Natural killer cell treated with Interleukin-12 subunit alpha and Interleukin-12 subunit beta and Interleukin-15 and Interleukin-18, amount 100 ng/mL, for 72 hours (primary cell): ENCODE results near the gene ZDHHC12. TPM values are rescaled to one million over a fixed set of nuclear protein-coding genes. Genes with fewer than 3 reads are reported as not detected.

ENCODE experiments used
- ATAC-seq, 2 donors: fragments of 150-1000 bp; cut with Tn5 transposase in 1 of 2; sonication (Bioruptor Pico), chemical (Tn5 transposase) in 1 of 2; 2 replicates each; pipeline ENCODE4 v1.10.0; 2021
- DNase-seq: peaks from one replicate; pipeline ENCODE4 v3.0.0; 2022; ENCODE audit warnings: low spot score
- H3K27ac Mint-ChIP-seq, 2 donors: 1 replicate in 1 of 2; 2 replicates in 1 of 2; pipeline ENCODE4 v1.8.0; 2022; ENCODE audit warnings: mixed read lengths in 2 of 2, mild to moderate bottlenecking in 1 of 2, moderate library complexity in 1 of 2
- H3K27me3 Mint-ChIP-seq, 2 donors: 1 replicate in 1 of 2; 2 replicates in 1 of 2; pipeline ENCODE4 v1.8.0; 2022; ENCODE audit warnings: mixed read lengths in 2 of 2
- H3K36me3 Mint-ChIP-seq: one replicate; pipeline ENCODE4 v1.8.0; 2022; ENCODE audit warnings: mixed read lengths
- H3K4me1 Mint-ChIP-seq, 2 donors: 1 replicate in 1 of 2; 2 replicates in 1 of 2; pipeline ENCODE4 v1.8.0; 2022; ENCODE audit warnings: low read depth in 2 of 2, mixed read lengths in 2 of 2, mild to moderate bottlenecking in 1 of 2
- H3K4me3 Mint-ChIP-seq: one replicate; pipeline ENCODE4 v1.8.0; 2022; ENCODE audit warnings: mixed read lengths
- H3K9me3 Mint-ChIP-seq: 2 replicates; pipeline ENCODE4 v1.8.0; 2022; ENCODE audit warnings: mixed read lengths
- total RNA-seq, 2 donors: library from RNA; stranded (reverse); gene quantifications; one replicate each; pipeline ENCODE4 v1.2.3, GENCODE V29; 2022

The ZDHHC12 gene
- total RNA-seq, 2 donors from 2014 or later: 56.3 to 72.3 TPM

DNA sequence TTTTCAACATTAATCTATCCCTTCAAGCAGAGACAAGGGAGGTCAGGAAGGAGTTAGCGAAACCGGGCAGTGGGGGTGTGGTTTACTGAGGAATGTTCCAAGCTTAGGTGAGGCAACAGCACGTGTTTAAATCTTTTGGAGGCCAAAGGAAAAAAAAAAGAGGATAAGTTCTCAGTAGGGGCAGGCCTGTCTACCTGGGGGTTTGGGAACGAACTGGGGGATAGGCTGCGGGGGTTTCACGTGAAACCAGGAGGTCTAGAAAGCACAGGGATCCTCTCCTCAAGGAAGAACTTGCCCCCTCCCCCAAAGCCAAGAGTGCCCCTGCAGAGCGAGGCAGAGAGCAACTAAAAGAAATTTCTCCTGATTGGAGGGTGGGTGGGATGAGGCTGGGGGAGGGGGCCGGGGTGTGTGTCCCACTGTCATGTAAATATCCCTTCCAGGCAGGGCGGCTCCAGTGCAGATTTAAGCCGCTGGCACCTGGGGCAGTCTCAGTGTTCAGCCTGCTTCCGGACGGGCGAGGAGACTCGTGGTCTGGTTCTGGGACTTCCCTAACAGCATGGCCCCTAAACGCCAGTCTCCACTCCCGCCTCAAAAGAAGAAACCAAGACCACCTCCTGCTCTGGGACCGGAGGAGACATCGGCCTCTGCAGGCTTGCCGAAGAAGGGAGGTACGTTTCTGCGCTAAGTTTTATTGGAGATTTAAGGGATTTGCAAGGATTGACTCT is 40.4 kb downstream of the ZDHHC12 start:
- Mint-ChIP-seq H3K36me3 (peaks cover 9% of the 10 kb centered on the region), H3K9me3 (no peaks in the 10 kb centered on the region), H3K27ac (peak overlapping the region; percentile 99 to 100), H3K4me1 (peaks cover 40 to 42% of the 10 kb centered on the region in 2 donors), H3K27me3 (no peaks in the 10 kb centered on the region), H3K4me3 (peak overlapping the region; percentile 97)
- DNase-seq: peak; percentile 72
- ATAC-seq: peak; percentile 64 to 65

DNA sequence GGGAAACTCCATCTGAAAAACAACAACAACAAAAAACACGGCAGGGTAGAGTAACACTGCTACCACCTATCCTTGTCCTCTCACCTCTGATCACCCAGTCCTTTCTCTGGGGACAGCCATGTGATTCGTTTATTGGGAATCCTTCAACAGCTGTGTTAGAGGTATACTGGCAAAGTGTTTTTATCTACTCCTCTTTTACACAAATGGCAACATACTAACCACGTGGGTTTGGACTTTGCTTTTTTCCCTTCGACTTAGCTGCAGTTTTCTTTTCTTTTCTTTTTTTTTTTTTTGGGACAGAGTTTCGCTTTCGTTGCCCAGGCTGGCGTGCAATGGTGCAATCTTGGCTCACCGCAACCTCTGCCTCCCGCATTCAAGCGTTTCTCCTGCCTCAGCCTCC is 46.1 kb downstream of the ZDHHC12 start:
- Mint-ChIP-seq H3K27ac (no peak overlapping the region), H3K27me3 (no peaks in the 10 kb centered on the region), H3K4me3 (no peak overlapping the region), H3K4me1 (peaks cover 0 to 4% of the 10 kb centered on the region in 2 donors), H3K9me3 (no peaks in the 10 kb centered on the region), H3K36me3 (no peaks in the 10 kb centered on the region)
- no peak for DNase-seq
- ATAC-seq: no peak

DNA sequence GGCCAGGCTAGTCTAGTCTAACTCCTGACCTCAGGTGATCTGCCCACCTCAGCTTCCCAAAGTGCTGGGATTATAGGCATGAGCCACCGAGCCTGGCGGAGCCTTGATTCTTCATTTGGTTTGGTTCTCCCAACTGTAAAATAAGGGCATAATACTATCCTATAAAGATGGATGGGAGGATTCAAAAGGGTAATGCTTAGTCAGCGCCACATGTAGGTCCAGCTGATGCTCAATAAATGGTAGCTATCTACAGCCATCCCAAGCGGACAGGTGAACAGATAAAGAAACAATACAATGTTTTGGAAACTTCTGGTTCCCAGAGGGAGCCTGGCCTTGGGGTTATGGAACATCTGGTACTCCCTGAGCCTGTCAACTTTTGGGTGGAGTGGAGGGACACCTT is 48.5 kb downstream of the ZDHHC12 start:
- Mint-ChIP-seq H3K36me3 (no peaks in the 10 kb centered on the region), H3K9me3 (no peaks in the 10 kb centered on the region), H3K27ac (no peak overlapping the region), H3K4me3 (no peak overlapping the region), H3K4me1 (no peaks in the 10 kb centered on the region), H3K27me3 (no peaks in the 10 kb centered on the region)
- DNase-seq (no peak), ATAC-seq (no peak)

Other genes starting within 250 kb of the ZDHHC12 start
- gene GLE1, start 219.4 kb downstream of the ZDHHC12 start, total RNA-seq: 10 to 100 TPM; 40.6 to 41.9 TPM
- 100 to 1,000 TPM; 243 to 260 TPM for gene SPTAN1, start 171.5 kb downstream of the ZDHHC12 start, total RNA-seq
- gene DYNC2I2, start 67.3 kb downstream of the ZDHHC12 start, total RNA-seq: 10 to 100 TPM; 23.7 to 62.6 TPM
- 100 to 1,000 TPM; 495 to 800 TPM for gene SET, start 34.9 kb downstream of the ZDHHC12 start, total RNA-seq
- 1 to 10 TPM; 7.0 to 8.0 TPM for gene PKN3, start 21.6 kb downstream of the ZDHHC12 start, total RNA-seq
- gene ZER1, start 47.8 kb upstream of the ZDHHC12 start, total RNA-seq: 10 to 100 TPM; 21.5 to 22.4 TPM
- 10 to 100 TPM; 25.9 to 33.4 TPM for gene TBC1D13, start 63.1 kb upstream of the ZDHHC12 start, total RNA-seq
- gene ENDOG, start 94.4 kb upstream of the ZDHHC12 start, total RNA-seq: 10 to 100 TPM; 18.4 to 23.7 TPM
- gene SPOUT1, start 105.7 kb upstream of the ZDHHC12 start, total RNA-seq: 100 to 1,000 TPM in 1 of 2 donors, 10 to 100 TPM in 1; 89.5 to 152 TPM
- gene KYAT1, start 157.8 kb upstream of the ZDHHC12 start, total RNA-seq: 10 to 100 TPM in 1 of 2 donors, 1 to 10 TPM in 1; 6.7 to 19.9 TPM
- gene LRRC8A, start 158.0 kb upstream of the ZDHHC12 start, total RNA-seq: 10 to 100 TPM; 25.6 to 28.2 TPM
- gene PHYHD1, start 196.9 kb upstream of the ZDHHC12 start, total RNA-seq: 1 to 10 TPM in 1 of 2 donors, under 1 TPM in 1; 0.24 to 1.1 TPM
- 10 to 100 TPM in 1 of 2 donors, 1 to 10 TPM in 1; 8.7 to 11.5 TPM for gene DOLK, start 223.5 kb upstream of the ZDHHC12 start, total RNA-seq
- 100 to 1,000 TPM; 103 to 143 TPM for gene NUP188, start 223.6 kb upstream of the ZDHHC12 start, total RNA-seq